GM18517 (cell line): Measurements from ENCODE around the gene ERMN.
"Not testable (repeated sequence)": the region's sequence is repeated elsewhere in the genome, so short reads cannot be mapped to it uniquely, and the experiment has no call there.

Experiments used
- ATAC-seq: cut with Tn5 transposase; IDR thresholded peaks from one replicate; pipeline ENCODE4 v1.9.1; 2021; ENCODE audit warnings: mild to moderate bottlenecking, moderate library complexity; ENCODE audit not compliant: unreplicated experiment

ERMN gene

DNA sequence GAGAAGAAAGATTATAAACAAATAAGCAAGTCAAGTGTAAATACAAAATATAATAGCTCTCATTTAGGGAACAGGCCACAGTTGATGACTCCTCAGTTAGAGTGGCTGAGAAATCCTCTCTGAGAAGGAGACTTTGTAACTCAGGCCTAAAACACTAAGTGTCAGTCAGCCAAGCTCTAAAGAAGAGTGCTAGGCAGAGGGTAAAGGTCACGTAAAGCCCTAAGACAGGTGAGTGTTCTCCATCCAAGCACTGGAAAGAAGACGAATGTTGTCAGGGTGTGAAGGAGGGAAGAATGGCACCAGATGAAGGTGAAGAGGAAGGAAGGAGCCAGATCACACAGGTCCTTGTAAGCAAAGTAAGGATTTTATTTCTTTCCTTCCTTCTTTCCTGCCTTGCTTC is 24.3 kb downstream of the ERMN start:
- no peak for ATAC-seq

DNA sequence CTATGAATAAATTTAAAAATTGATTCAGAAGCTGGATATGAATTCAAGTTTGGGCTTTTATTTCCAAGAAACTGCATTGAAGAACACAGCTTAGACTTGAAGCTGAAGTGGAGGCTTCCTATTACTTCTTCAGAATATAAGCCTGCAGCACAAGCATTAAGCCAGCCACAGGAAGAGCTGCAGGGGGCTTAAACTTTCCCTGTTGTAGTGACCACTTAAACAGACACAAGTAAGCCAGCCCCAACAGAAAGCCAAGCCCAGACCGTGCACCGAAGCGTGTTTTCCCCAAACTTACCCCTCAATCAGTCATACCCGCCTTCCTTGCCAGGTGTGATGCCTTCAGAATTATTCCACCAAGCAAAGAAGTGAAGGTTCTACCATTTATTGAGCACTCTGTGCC is 28.7 kb downstream of the ERMN start:
- no peak for ATAC-seq

DNA sequence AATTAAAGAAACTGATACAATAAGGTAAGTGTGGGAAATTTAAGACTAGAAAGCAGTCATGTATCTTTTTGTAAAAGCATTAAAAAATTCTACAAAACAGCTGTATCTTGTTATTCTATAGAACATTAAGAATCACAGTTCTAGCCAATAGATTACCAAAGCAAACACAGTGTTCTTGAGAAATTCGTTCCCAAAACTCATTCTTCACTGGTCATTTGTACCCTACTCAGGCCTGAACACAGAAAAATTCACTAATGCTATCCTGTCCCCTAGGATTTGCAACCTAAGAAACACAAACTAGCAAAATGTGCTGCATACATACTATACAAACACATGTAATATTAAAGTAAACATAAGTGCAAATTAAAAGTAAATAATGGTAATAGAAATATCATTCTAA is 29.1 kb downstream of the ERMN start:
- ATAC-seq: no peak

DNA sequence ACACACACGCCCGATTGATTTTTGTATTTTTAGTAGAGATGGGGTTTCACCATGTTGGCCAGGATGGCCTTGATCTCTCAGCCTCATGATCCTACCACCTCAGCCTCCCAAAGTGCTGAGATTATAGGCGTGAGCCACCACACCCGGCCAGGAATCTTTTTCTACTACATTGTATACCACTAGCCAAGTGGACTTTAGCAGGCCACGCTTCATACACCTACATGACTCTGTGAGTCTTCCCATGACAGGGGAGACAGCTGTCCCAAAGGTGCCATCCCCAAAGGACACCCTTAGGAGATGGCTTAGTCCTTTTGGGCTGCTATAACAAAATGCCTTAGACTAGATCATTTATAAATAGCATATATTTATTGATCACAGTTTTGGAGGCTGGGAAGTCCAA is 32.8 kb downstream of the ERMN start:
- ATAC-seq: no peak

DNA sequence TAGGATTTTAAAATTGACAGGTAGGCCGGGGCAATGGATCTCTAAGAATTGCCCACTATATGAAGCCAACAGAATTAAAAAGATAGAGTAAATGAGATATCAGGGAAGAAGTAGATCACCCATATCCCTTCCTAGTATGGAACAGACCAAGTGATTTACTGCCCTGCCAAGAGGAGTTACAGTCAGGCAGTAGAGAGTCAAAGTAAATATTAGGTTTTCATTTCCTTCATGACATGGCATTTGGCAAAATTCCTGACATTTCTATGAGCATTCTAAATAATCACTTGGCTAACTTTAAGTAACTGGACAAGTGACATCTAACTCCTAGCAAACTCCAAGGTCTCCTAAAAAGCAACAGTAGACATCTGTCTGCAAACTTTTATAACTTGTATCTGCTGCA is 34.6 kb downstream of the ERMN start:
- ATAC-seq: no peak

DNA sequence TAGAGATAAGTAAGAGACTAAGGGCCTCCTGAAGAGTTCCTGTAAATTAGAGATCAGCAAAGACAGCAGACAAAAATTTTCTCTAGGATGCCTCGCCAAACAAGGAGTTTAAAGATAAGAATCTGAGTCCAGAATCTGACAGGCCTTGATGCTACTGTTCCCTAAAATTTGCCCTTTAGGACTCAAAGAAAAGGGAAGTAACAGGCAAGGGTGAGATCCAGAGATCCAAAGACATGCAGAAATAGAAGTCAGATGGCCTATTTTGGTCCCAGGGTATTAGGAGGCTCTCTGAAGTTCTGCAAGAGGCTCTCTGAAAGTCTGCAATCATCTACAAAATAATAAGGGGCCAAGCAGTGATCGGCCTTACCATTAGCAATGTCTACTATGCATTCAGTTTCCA is 35.1 kb downstream of the ERMN start:
- no peak for ATAC-seq

DNA sequence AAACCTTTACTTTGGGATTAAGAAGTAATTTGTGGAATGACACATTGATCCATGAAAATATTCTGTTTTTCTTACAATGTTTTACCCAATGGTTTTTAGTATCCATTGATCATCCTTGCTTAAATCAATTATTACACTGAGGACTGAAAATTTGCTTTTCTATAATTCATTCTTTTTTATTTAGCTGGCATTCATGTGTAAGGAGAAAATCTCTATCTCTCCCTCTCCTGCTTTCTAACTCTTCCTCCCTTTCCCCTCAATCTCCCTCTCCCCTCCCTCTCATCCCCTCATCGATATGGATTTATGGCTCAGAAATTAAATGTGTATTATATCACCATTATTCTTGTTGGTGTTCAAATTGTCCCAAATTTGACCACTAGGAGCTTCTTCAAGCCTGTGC is 38.5 kb downstream of the ERMN start:
- no peak for ATAC-seq

DNA sequence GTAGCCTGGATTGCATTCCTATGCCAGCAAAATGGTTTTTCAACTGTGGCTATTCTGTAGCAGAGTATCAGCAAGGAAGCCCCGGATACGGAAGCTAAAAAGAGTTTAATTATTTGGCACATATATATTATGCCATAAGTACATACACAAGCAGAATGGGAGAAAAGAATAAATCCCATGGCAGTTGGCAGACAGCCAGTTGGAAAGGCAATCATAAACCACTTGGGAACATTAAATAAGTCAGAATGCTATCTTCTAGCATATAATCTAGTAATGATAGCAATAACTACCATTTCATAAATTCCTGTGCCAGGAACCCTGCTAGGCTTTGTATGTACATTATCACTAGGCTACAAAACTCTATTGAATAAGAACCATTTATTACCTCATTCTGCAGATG is 42.2 kb downstream of the ERMN start:
- no peak for ATAC-seq

DNA sequence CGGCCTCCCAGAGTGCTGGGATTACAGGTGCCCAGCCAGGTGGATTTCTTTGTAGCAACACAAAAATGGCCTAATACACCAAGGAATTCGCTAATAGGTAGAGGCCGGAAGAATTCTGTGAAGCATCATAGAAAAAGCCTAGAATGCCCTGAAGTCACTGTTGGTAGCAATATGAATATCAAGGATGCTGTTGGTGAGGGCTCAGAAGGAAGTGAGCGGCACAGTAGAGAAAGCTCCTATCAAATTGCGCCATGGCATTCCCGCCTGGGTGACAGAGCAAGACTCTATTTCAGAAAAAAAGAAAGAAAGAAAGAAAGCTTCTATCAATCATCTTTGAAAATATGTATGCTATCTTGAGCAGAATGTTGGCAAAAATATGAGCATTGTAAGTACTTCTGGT is 44.3 kb downstream of the ERMN start:
- no peak for ATAC-seq

DNA sequence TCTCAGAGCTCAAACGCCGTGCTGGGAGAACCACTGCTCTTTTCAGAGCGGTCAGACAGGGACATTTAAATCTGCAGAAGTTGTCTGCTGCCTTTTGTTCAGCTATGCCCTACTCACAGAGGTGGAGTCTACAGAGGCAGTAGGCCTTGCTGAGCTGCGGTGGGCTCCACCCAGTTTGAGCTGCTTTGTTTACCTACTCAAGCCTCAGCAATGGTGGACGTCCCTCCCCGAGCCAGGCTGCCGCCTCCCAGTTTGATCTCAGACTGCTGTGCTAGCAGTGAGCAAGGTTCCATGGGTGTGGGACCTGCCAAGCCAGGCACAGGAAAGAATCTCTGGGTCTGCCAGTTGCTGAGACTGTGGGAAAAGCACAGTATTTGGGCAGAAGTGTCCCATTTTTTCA is 46.3 kb downstream of the ERMN start:
- not testable (repeated sequence) for ATAC-seq

DNA sequence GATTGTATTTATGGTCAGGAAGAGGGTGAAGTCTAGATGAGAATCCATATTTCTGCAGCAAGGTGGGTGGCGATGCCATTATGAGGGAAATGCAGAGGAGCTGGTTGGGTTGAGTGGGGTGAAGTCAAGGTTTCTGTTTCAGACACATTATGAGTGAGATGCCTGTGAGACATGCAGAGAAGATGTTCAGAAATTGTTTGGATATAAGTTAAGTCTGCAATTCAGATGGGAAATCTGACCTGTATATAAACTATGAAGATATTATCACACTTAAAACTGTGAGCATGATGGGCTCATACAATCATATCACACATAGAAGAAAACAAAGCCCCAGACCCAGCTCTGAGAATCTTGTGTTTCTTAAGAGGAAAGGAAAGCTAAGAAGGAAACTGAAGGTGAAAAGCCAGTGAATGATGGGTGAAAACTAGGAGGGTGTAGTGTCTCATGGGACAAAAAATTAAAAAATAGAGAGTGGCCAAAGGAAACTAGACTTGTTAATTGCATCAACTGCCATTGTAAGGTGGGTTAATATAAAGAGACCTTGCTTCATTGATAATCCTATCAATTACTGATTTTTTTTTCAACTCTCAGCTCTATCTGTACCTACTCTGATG is 53.9 kb downstream of the ERMN start:
- no peak for ATAC-seq

DNA sequence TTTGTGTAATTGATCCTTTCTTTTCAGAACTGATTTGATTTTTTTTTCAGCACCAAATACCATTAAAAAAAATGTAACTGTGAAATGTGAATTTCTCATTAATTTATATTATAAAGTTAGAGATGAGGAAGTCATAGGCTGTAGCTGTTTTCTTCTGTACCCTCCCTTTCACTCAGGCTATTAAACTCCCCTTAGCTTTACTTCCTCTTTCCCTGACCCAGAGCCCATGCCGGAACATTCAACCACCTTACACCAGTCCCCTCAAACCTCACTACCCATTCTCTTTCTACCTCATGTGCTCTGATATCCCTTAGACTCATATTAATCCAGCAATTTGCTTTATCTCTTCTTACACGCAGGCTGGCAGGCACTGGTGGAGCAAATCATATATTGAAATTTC is 55.7 kb downstream of the ERMN start:
- peak; percentile 67 for ATAC-seq

DNA sequence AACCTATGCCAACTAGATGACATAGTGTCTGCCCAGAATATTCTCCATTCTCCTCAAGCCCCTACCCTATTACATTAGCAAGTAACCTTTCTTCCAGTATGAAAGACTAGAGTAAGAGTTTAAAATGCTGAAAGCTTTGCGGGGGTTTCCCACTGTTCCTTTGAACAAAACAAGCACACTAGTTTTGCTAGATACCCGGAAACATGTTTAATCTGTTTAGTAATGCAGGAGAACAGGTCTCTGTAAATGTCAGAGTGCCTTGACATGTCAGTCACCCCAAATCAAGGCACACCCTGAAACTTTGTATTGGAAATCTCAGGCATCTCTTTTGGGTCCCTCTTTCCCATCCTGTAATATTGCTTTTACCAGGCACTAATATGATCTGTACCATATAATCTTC is 56.6 kb downstream of the ERMN start:
- ATAC-seq: no peak
